Vagina (tissue), 2 donors: ENCODE measurements around the gene IL37.

Source experiments
- CTCF ChIP-seq, 3 experiments: fragments of 450-650 bp in 2 of 3; fragments of 200-600 bp in 1 of 3; sonication (generic) in 1 of 3; IDR thresholded peaks; one replicate each; pipeline ENCODE4 v1.5.1; 2017 to 2019; ENCODE audit warnings: antibody characterized with exemption in 3 of 3, mild to moderate bottlenecking in 2 of 3, moderate library complexity in 2 of 3
- POLR2A ChIP-seq, 2 donors: fragments of 450-650 bp; IDR thresholded peaks; one replicate each; pipeline ENCODE4 v1.6.1; 2017; ENCODE audit warnings: antibody characterized with exemption in 2 of 2, mild to moderate bottlenecking in 2 of 2, moderate library complexity in 2 of 2

- no peak for TF ChIP-seq CTCF (IDR thresholded peaks at IDR 0.05)
- no peak for TF ChIP-seq POLR2A (IDR thresholded peaks at IDR 0.05)
These were observed 7.3 kb downstream of the IL37 start for GRCh38 chr2:112918256-112918655.
